GM12891 (cell line): ENCODE data around the gene MYO18A.

Source experiments
- POLR2A ChIP-seq: IDR thresholded peaks from 2 replicates; pipeline ENCODE4 v1.6.1; 2011; ENCODE audit warnings: low read depth, low read length, control low read depth
- POLR2AphosphoS5 ChIP-seq: IDR thresholded peaks from 2 replicates; pipeline ENCODE4 v1.6.1; 2011; ENCODE audit warnings: low read depth, low read length, control low read depth
- POU2F2 ChIP-seq: IDR thresholded peaks from 2 replicates; pipeline ENCODE4 v1.6.1; 2011; ENCODE audit warnings: low read depth, mild to moderate bottlenecking, control low read depth, low read length, moderate library complexity
- SPI1 ChIP-seq: IDR thresholded peaks from 2 replicates; pipeline ENCODE4 v1.6.1; 2011; ENCODE audit warnings: low read depth, low read length, control low read depth
- TAF1 ChIP-seq: IDR thresholded peaks from 2 replicates; pipeline ENCODE4 v1.6.1; 2011; ENCODE audit warnings: low read depth, low read length, control low read depth

DNA sequence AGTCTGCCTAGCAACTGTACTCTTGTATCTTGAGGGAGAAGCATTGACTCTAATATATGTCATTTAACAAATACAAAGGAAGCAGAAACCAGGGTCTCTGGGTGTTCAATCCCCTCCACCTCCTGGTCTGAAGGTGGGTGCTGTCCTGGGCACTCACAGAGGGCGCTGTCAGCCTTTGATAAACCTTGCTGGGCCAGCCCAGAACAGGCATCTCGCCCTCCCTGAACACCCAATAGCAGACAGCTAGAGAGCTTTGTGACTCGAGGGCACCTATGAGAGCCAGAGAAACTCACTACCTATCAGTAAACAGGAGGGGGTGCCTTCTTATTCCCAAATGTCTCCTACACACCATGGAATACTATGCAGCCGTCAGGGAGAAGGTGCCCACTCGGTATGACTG is 143.6 kb downstream of the MYO18A start:
- TF ChIP-seq POLR2AphosphoS5 (no peak), POLR2A (no peak), TAF1 (no peak), POU2F2 (no peak), SPI1 (no peak)
